GM18519 (cell line): ENCODE data around the gene DENND1A.
"Not testable (repeated sequence)": the region's sequence is repeated elsewhere in the genome, so short reads cannot be mapped to it uniquely, and the experiment has no call there.

Experiments used
- ATAC-seq: cut with Tn5 transposase; IDR thresholded peaks from one replicate; pipeline ENCODE4 v1.9.1; 2021; ENCODE audit warnings: mild to moderate bottlenecking, moderate library complexity; ENCODE audit not compliant: unreplicated experiment, low FRiP score

Gene DENND1A

GRCh38 chr9:123741214-123741613 is 188.7 kb downstream of the DENND1A start:
- no peak for ATAC-seq

DNA sequence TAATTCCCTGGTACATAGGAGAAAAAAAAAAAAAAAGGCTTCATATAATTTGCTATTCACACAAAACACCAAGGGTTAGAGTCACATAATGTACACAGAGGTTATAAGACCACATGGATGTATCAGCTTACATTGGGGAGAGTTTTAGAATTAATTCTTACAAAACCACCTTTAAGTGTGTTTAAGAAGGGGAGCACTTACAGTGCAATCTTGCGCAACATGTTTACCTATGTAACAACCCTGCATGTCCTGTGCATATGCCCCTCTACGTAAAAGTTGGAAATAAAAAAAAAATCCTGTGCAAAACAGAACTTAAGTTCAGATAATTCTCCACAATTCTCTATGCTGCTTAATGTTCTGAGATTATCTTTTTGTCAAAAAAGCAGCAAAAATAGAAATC is 190.0 kb downstream of the DENND1A start:
- ATAC-seq: no peak

DNA sequence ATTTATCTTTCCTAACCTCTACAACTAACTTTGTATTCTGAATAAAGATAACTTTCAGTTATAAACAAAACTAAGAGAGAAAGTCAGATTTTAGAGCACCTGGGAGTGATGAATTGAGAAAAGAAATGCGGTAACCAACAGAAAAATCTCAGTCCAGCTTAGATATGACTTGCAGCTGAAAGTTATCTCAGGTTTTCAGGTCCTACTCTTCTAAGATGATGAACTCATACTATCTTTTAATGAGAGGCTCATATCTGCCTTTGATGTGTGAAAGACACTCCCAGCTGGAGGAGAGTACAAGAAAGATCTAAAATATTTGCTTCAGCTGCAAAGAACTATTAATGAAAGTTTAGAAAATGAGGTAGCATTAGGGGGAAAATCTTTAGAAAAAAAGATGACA is 190.5 kb downstream of the DENND1A start:
- ATAC-seq: no peak

GRCh38 chr9:123738648-123739047 is 191.3 kb downstream of the DENND1A start:
- no peak for ATAC-seq

DNA sequence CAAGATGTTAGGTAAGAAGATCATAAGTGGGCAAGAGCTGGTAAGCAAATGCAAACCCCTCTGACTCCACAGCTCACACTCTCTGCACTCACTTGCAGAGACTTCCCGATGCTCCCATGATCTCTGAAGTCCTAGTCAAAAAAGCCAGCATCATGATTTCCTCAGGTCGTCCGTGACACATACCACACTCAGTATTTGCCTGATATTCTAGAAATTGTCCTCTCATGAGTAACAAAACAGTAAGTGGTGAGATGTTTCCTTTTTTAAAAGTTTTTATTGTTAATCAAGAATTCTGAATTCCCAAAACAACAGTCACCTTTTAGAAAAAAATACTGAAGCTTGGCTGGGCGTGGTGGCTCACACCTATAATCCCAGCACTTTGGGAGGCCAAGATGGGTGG is 194.6 kb downstream of the DENND1A start:
- no peak for ATAC-seq

DNA sequence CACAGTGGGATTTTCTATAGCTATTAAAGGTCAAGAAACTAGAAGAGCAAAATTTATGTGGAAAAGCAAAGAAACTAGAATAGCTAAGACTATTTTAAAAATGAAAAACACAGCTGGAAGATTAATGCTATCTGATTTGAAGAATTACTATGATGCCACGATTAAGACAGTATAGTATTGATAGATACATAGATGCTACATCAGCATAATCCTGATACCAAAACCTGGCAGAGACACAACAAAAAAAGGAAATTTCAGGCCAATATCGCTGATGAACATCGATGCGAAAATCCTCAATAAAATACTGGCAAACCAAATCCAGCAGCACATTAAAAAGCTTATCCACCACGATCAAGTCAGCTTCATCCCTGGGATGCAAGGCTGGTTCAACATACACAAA is 201.4 kb downstream of the DENND1A start:
- not testable (repeated sequence) for ATAC-seq

GRCh38 chr9:123727332-123727731 is 202.6 kb downstream of the DENND1A start:
- no peak for ATAC-seq

DNA sequence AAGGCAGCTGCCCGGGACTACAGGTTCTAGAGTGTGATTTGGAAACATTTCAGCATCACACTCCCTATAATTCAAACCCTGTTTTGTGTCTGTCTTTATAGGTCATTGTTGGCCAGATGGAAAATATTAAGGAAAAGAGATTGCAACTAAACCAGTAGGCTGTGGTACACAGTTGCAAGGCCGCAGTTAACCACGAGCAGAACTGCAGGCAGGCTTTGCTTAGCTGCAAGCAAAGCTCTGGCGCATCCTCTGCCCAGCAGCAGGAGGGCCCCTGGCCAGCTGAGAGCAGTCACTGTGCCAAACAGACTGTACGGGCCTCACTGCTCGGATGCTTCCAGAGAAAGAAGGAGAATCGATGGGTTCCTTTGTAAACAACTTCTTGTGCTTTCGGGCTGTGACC is 204.5 kb downstream of the DENND1A start:
- ATAC-seq: no peak

- no peak for ATAC-seq
Observed at GRCh38 chr9:123724211-123724796, 205.6 kb downstream of the DENND1A start.

GRCh38 chr9:123723135-123723875 is 206.6 kb downstream of the DENND1A start:
- no peak for ATAC-seq

DNA sequence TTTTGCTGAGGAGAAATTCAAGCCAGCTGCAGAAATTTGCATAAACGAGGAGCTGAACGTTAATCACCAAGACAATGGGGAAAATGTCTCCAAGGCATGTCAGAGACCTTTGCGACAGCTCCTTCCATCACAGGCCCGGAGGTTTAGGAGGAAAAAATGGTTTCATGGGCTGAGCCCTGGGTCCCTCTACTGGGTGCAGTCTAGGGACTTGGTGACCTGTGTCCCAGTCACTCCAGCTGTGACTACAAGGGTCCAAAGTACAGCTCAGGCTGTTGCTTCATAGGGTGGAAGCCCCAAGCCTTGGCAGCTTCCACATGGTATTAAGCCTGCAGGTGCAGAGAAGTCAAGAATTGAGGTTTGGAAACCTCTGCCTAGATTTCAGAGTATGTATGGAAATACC is 207.5 kb downstream of the DENND1A start:
- ATAC-seq: no peak

DNA sequence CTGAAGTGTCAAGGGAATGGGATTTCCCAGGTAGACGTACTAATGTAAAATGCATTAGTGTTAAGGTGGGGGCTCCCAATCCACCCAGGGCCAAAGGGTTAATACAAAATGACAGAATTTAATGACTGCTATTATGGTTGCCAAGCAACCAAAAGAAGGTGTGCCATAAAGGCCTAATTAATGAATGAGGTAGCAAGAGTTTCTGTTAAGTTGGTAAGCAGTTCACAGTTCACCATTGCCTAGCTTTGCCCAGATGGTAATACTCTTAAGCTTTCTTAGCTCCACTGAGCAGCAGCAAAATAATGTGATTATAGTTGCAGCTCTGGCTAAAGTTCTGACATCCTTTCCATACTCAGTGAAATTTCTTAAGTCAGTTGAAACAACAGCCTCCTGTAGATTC is 211.7 kb downstream of the DENND1A start:
- no peak for ATAC-seq

- no peak for ATAC-seq
Observed at GRCh38 chr9:123717581-123718175, 212.2 kb downstream of the DENND1A start.

DNA sequence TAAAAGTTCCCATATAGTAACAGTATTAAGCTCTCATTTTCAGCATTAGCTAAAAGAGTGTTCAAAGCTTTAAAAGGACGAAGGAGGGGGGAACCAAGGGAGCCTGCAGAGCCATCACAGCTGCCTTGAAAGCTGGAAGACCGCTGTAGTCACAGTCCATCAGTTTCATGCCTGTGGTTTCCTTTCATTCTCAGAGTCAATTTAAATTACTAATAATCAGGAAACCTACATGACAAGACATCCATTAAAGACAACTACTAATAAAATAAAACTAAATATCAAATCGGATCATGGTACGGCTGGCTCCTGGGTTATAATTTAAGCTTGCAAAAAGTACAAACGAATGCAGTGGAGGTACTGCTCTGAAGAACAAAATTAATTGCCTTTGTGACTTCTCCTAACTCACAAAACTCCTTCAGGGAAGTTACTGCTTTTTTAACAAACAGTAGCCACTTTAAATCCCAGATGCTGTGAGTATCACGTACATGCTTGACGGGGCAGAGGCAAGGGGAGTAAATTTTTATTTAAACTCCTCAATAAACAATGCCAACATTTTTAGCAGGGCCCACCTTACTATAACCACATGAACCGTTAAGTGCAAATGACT is 213.5 kb downstream of the DENND1A start:
- ATAC-seq: no peak

- ATAC-seq: no peak
Observed at GRCh38 chr9:123715258-123715657, 214.7 kb downstream of the DENND1A start.

DNA sequence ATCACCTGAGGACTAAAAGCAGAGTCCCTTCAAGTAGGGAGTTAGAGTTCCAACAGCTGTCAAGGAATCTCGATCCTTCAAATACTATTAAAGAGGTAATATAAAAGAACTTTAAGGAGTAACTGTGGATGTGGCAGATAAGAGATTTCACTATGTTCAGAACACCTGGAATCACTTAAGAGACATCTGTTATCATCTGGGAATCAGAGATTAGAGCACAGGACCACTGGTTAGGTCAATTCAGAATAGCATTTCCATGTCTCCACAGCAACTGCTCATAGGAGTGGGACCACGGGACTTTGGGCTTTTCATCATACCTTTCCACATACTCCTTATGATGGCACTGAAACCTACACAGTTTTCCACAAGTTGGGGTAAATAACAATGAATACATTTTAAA is 216.6 kb downstream of the DENND1A start:
- ATAC-seq: no peak

- no peak for ATAC-seq
Observed at GRCh38 chr9:123712399-123712798, 217.5 kb downstream of the DENND1A start.

DNA sequence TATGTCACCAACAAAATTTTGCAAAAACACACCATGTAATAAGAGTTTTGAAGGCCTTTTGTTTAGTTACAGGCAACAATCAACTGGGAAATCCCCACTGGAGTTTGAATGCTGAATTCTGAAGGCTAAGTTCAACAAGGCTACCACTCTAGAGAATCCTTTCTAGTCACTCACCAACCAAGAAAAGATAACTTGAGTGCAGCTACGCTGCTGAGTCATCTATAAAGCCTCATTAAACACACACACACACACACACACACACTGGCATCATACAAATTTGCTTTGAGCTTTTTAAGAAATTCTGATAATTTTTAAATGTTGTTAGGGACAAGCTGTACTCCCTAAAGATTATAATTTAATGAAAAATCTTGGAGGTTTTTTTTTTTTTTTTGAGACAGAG is 219.6 kb downstream of the DENND1A start:
- no peak for ATAC-seq

- no peak for ATAC-seq
Observed at GRCh38 chr9:123702483-123702882, 227.4 kb downstream of the DENND1A start.

GRCh38 chr9:123697686-123698085 is 232.2 kb downstream of the DENND1A start:
- ATAC-seq: no peak

DNA sequence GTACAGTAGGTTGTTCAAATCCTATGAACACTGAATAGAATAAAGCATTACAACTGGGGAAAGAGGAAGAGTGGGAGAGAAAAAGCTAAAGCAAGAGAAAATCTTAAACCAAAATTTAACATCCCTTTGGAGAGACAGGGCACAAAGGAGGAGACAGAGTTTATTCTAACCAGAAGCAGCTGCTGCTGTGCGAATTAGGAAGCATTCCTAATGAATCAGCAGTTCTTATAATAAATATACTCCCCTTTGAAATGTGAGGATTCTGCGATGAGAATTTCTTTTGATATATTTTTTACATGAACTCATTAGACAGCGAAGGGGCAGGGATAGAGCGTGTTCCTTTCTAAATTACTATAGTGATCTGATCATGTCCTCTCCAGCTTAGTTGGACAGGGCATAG is 233.4 kb downstream of the DENND1A start:
- ATAC-seq: no peak

- ATAC-seq: no peak
Observed at GRCh38 chr9:123695386-123695785, 234.5 kb downstream of the DENND1A start.
